HepG2 (cell line): ENCODE data around the gene HS3ST3B1. TPM values are rescaled to one million over a fixed set of nuclear protein-coding genes. Genes with fewer than 3 reads are reported as not detected.

Source experiments
- CAMTA2 ChIP-seq: sonication (generic); formaldehyde crosslinking; IDR thresholded peaks from 2 replicates; pipeline ENCODE4 v1.4.0; 2020; ENCODE audit warnings: mild to moderate bottlenecking, missing genetic modification reagents, borderline replicate concordance
- DBP ChIP-seq: sonication (generic); formaldehyde crosslinking; IDR thresholded peaks from 2 replicates; pipeline ENCODE4 v1.4.0; 2020; ENCODE audit warnings: missing genetic modification reagents; ENCODE audit errors: not compliant biosample characterization
- FOXP1 ChIP-seq, 2 experiments: fragments of 450-650 bp in 1 of 2; IDR thresholded peaks; 2 replicates each; pipeline ENCODE4 v1.6.1; 2017 to 2018; ENCODE audit warnings: antibody characterized with exemption in 1 of 2
- FOXP4 ChIP-seq: sonication (generic); formaldehyde crosslinking; IDR thresholded peaks from 2 replicates; pipeline ENCODE4 v1.4.0; 2020; ENCODE audit warnings: missing genetic modification reagents
- FUBP1 ChIP-seq: sonication (generic); formaldehyde crosslinking; IDR thresholded peaks from 2 replicates; pipeline ENCODE4 v1.5.1; 2020; ENCODE audit warnings: missing genetic modification reagents, mild to moderate bottlenecking, borderline replicate concordance
- HBP1 ChIP-seq: IDR thresholded peaks from 2 replicates; pipeline ENCODE4 v1.6.1; 2016; ENCODE audit warnings: low read depth, control low read depth
- HMG20A ChIP-seq: IDR thresholded peaks from 2 replicates; pipeline ENCODE4 v1.6.1; 2016; ENCODE audit warnings: borderline replicate concordance
- IRF9 ChIP-seq: sonication (generic); formaldehyde crosslinking; IDR thresholded peaks from 2 replicates; pipeline ENCODE4 v1.8.0; 2022; ENCODE audit warnings: missing genetic modification reagents, mild to moderate bottlenecking, borderline replicate concordance
- KMT2B ChIP-seq: IDR thresholded peaks from 2 replicates; pipeline ENCODE4 v1.6.1; 2016; ENCODE audit warnings: missing genetic modification reagents, missing compliant biosample characterization
- MAF1 ChIP-seq: sonication (generic); formaldehyde crosslinking; IDR thresholded peaks from 2 replicates; pipeline ENCODE4 v1.5.0; 2020; ENCODE audit warnings: missing genetic modification reagents, borderline replicate concordance
- ONECUT2 ChIP-seq: sonication (generic); formaldehyde crosslinking; IDR thresholded peaks from 2 replicates; pipeline ENCODE4 v1.4.0; 2020; ENCODE audit warnings: missing genetic modification reagents
- SP1 ChIP-seq, 2 experiments: fragments of 450-650 bp in 1 of 2; sonication (generic) in 1 of 2; formaldehyde crosslinking in 1 of 2; IDR thresholded peaks; 2 replicates each; pipeline versions ENCODE4 v1.4.0 to v1.6.1; 2016 to 2020; ENCODE audit warnings: missing genetic modification reagents in 1 of 2
- ZNF275 ChIP-seq: sonication (generic); formaldehyde crosslinking; IDR thresholded peaks from 2 replicates; pipeline ENCODE4 v1.8.0; 2022; ENCODE audit warnings: missing genetic modification reagents, mild to moderate bottlenecking, inconsistent platforms, borderline replicate concordance
- ZNF292 ChIP-seq: sonication (generic); formaldehyde crosslinking; IDR thresholded peaks from 2 replicates; pipeline ENCODE4 v1.8.1; 2022; ENCODE audit warnings: mild to moderate bottlenecking, low read depth, missing genetic modification reagents, borderline replicate concordance
- ZNF362 ChIP-seq: sonication (generic); formaldehyde crosslinking; IDR thresholded peaks from 2 replicates; pipeline ENCODE4 v1.4.0; 2020; ENCODE audit warnings: missing genetic modification reagents, mild to moderate bottlenecking, borderline replicate concordance
- ZNF431 ChIP-seq: sonication (generic); formaldehyde crosslinking; IDR thresholded peaks from 2 replicates; pipeline ENCODE4 v1.9.0; 2022; ENCODE audit warnings: missing genetic modification reagents, low read depth, mild to moderate bottlenecking, borderline replicate concordance
- ZNF432 ChIP-seq: sonication (generic); formaldehyde crosslinking; IDR thresholded peaks from 2 replicates; pipeline ENCODE4 v1.5.0; 2020; ENCODE audit warnings: missing genetic modification reagents, mild to moderate bottlenecking, borderline replicate concordance
- polyA plus RNA-seq, 8 experiments: library from polyadenylated mRNA; depleted of rRNA in 3 of 8; stranded (reverse) in 7 of 8; unstranded in 1 of 8; fragments of >200 nt; fragmentation: Illumina TruSeq in 4 of 8; extraction: Trizol in 4 of 8; gene quantifications; 2 replicates each; pipeline versions ENCODE4 v1.2.1 to v1.2.3, GENCODE V29; 2011 to 2016; ENCODE audit warnings: low read depth in 4 of 8, missing spikeins in 1 of 8, mixed read lengths in 1 of 8; ENCODE audit not compliant: insufficient read depth in 1 of 8
- total RNA-seq, 5 experiments: library from RNA; depleted of rRNA; stranded (reverse); fragments of >200 nt; fragmentation: Illumina TruSeq; extraction: Trizol; gene quantifications; 2 replicates each; pipeline ENCODE4 v1.2.3, GENCODE V29; 2016; ENCODE audit warnings: low read depth in 1 of 5

Gene HS3ST3B1
- total and polyA plus RNA-seq, 2 of the 13 experiments (the other 11 are each of a cell fraction or from before 2014, with no cell fraction given), result 15.7 to 39.5 TPM

GRCh38 chr17:14372905-14373613 lies 72.2 kb downstream of the HS3ST3B1 start (continued):
- peak; percentile 92 for TF ChIP-seq FOXP4 (CRISPR knock-in tag)
- peak; percentile 90 for TF ChIP-seq HMG20A (CRISPR knock-in tag)
- TF ChIP-seq IRF9 (CRISPR knock-in tag), result no peak
- TF ChIP-seq FUBP1 (CRISPR knock-in tag), result no peak; the same call in 1 of the 2 replicates
- TF ChIP-seq CAMTA2, result peak; percentile 55; the same call in 1 of the 2 replicates
- no peak for TF ChIP-seq DBP (CRISPR knock-in tag)
- TF ChIP-seq HBP1 (CRISPR knock-in tag), result peak; percentile 8; the same call in 1 of the 2 replicates
- TF ChIP-seq ZNF292 (CRISPR knock-in tag), result peak; percentile 88; the same call in 1 of the 2 replicates
- TF ChIP-seq SP1 (IDR thresholded peaks at IDR 0.05), result no peak
- TF ChIP-seq SP1 (CRISPR knock-in tag; IDR thresholded peaks at IDR 0.05), result no peak
- 0 out of 2 replicates have a peak, but pooled peaks have one; percentile 7 for TF ChIP-seq FOXP1 (IDR thresholded peaks at IDR 0.05)
- peak; percentile 90 for TF ChIP-seq FOXP1 (CRISPR knock-in tag; IDR thresholded peaks at IDR 0.05)
- TF ChIP-seq KMT2B (CRISPR knock-in tag), result 0 out of 2 replicates have a peak, but pooled peaks have one; percentile 46
- no peak for TF ChIP-seq MAF1 (CRISPR knock-in tag)
- TF ChIP-seq ZNF432 (CRISPR knock-in tag), result no peak
- TF ChIP-seq ZNF275 (CRISPR knock-in tag), result no peak
- peak; percentile 96 for TF ChIP-seq ZNF362
- TF ChIP-seq ONECUT2 (CRISPR knock-in tag), result peak; percentile 72
- no peak; the same call in 1 of the 2 replicates for TF ChIP-seq ZNF431 (CRISPR knock-in tag)
